HG03354 (cell line): ENCODE measurements around the gene HM13.
"Not testable (repeated sequence)": the region's sequence is repeated elsewhere in the genome, so short reads cannot be mapped to it uniquely, and the experiment has no call there.

Experiments
- ATAC-seq: cut with Tn5 transposase; IDR thresholded peaks from one replicate; pipeline ENCODE4 v1.9.1; 2021; ENCODE audit warnings: mild to moderate bottlenecking; ENCODE audit not compliant: unreplicated experiment, poor library complexity, severe bottlenecking

HM13 gene

GRCh38 chr20:31497838-31498540 is 16.3 kb upstream of the HM13 start:
- ATAC-seq, result no peak

GRCh38 chr20:31500527-31500926 is 13.7 kb upstream of the HM13 start:
- no peak for ATAC-seq

- peak; percentile 97 for ATAC-seq
Measured at GRCh38 chr20:31502884-31503673, 11.2 kb upstream of the HM13 start.

- no peak for ATAC-seq
Measured at GRCh38 chr20:31505903-31506302, 8.3 kb upstream of the HM13 start.

- no peak for ATAC-seq
Measured at GRCh38 chr20:31508517-31509244, 5.6 kb upstream of the HM13 start.

- ATAC-seq, result no peak
Measured at GRCh38 chr20:31515072-31515774, 981 bp downstream of the HM13 start.

GRCh38 chr20:31515775-31516107 is 1.5 kb downstream of the HM13 start:
- ATAC-seq, result no peak

GRCh38 chr20:31516166-31516565 is 1.9 kb downstream of the HM13 start:
- ATAC-seq, result no peak

GRCh38 chr20:31516651-31517050 is 2.4 kb downstream of the HM13 start:
- no peak for ATAC-seq

GRCh38 chr20:31517373-31517772 is 3.1 kb downstream of the HM13 start:
- no peak for ATAC-seq

- ATAC-seq, result not testable (repeated sequence)
Measured at GRCh38 chr20:31521267-31521666, 7.0 kb downstream of the HM13 start.

GRCh38 chr20:31522731-31523130 is 8.5 kb downstream of the HM13 start:
- no peak for ATAC-seq

- ATAC-seq, result no peak
Measured at GRCh38 chr20:31523361-31524283, 9.4 kb downstream of the HM13 start.

- ATAC-seq, result no peak
Measured at GRCh38 chr20:31527266-31527665, 13.0 kb downstream of the HM13 start.

- ATAC-seq, result no peak
Measured at GRCh38 chr20:31535298-31535697, 21.1 kb downstream of the HM13 start.

GRCh38 chr20:31536575-31536974 is 22.3 kb downstream of the HM13 start:
- no peak for ATAC-seq

GRCh38 chr20:31537116-31537871 is 23.1 kb downstream of the HM13 start:
- ATAC-seq, result no peak

GRCh38 chr20:31537890-31538289 is 23.6 kb downstream of the HM13 start:
- no peak for ATAC-seq
